ENCODE data around the gene MSS51.

Gene MSS51

GRCh38 chr10:73432646-73433537, 469 bp downstream of the MSS51 start:
- Histone ChIP-seq H3K4ac (ENCODE audit: low read depth, low read length) (no peak overlapping the region), H4K12ac (ENCODE audit: low read depth, low read length) (no peak overlapping the region), H3K9ac (ENCODE audit: low read length) (no peak overlapping the region), H3K18ac (ENCODE audit: low read length) (no peak overlapping the region), H3K79me2 (ENCODE audit: control insufficient read depth, insufficient read depth, low read length, poor library complexity) (no peaks in the 10 kb centered on the region), H3K23ac (ENCODE audit: low read length) (no peak overlapping the region), H3K79me1 (ENCODE audit: low read length) (no peaks in the 10 kb centered on the region), H4K8ac (ENCODE audit: low read depth, low read length) (no peak overlapping the region), H2BK12ac (ENCODE audit: low read length) (no peak overlapping the region), H3K27me3 (ENCODE audit: insufficient read depth, low read length) (no peaks in the 10 kb centered on the region), H3K27ac (ENCODE audit: low read depth, low read length) (no peak overlapping the region), H2AFZ (ENCODE audit: insufficient read depth, low read length, poor library complexity) (no peak overlapping the region), H3K36me3 (ENCODE audit: control insufficient read depth in 1 of 2, insufficient read depth in 2 of 2, low read length in 2 of 2) (peaks cover 4% of the 10 kb centered on the region in 2 experiments), H2BK120ac (ENCODE audit: insufficient read depth, low read length, poor library complexity) (no peak overlapping the region), H3K14ac (ENCODE audit: low read length) (no peak overlapping the region), H2BK5ac (ENCODE audit: low read depth, low read length, poor library complexity) (no peak overlapping the region), H2AK5ac (ENCODE audit: low read length) (no peak overlapping the region), H3K4me3 (ENCODE audit: low read depth, low read length) (no peak overlapping the region), H3K4me1 (ENCODE audit: control insufficient read depth in 1 of 2, insufficient read depth in 2 of 2, low read length in 2 of 2) (peaks cover 0 to 6% of the 10 kb centered on the region in 2 experiments), H3K4me2 (ENCODE audit: low read length) (no peak overlapping the region), H4K91ac (ENCODE audit: low read depth, low read length) (no peak overlapping the region), H3K9me3 (ENCODE audit: insufficient read depth, low read depth, low read length) (no peaks in the 10 kb centered on the region)
- no peak for DNase-seq
- no CpG with 5 or more reads among the region's 2 CpGs for WGBS (ENCODE audit: extremely low coverage, insufficient coverage, insufficient read length)

GRCh38 chr10:73426318-73426717, 7.0 kb downstream of the MSS51 start:
- H3K14ac ChIP-seq (ENCODE audit: low read length) = no peak overlapping the region

GRCh38 chr10:73424478-73424877, 8.9 kb downstream of the MSS51 start:
- Histone ChIP-seq H3K79me2 (ENCODE audit: control insufficient read depth, insufficient read depth, low read length, poor library complexity) (no peaks in the 10 kb centered on the region), H2BK12ac (ENCODE audit: low read length) (no peak overlapping the region), H2BK120ac (ENCODE audit: insufficient read depth, low read length, poor library complexity) (no peak overlapping the region), H3K4ac (ENCODE audit: low read depth, low read length) (no peak overlapping the region), H2BK5ac (ENCODE audit: low read depth, low read length, poor library complexity) (no peak overlapping the region), H2AFZ (ENCODE audit: insufficient read depth, low read length, poor library complexity) (no peak overlapping the region), H3K36me3 (ENCODE audit: control insufficient read depth in 1 of 2, insufficient read depth in 2 of 2, low read length in 2 of 2) (peaks cover 16 to 25% of the 10 kb centered on the region in 2 experiments), H3K9ac (ENCODE audit: low read length) (no peak overlapping the region), H4K12ac (ENCODE audit: low read depth, low read length) (no peak overlapping the region), H3K27ac (ENCODE audit: low read depth, low read length) (no peak overlapping the region), H4K91ac (ENCODE audit: low read depth, low read length) (no peak overlapping the region), H3K4me3 (ENCODE audit: low read depth, low read length) (no peak overlapping the region), H3K27me3 (ENCODE audit: insufficient read depth, low read length) (no peaks in the 10 kb centered on the region), H3K4me1 (ENCODE audit: control insufficient read depth in 1 of 2, insufficient read depth in 2 of 2, low read length in 2 of 2) (peaks cover 0 to 3% of the 10 kb centered on the region in 2 experiments), H3K18ac (ENCODE audit: low read length) (no peak overlapping the region), H4K8ac (ENCODE audit: low read depth, low read length) (no peak overlapping the region), H3K4me2 (ENCODE audit: low read length) (no peak overlapping the region), H3K9me3 (ENCODE audit: insufficient read depth, low read depth, low read length) (no peaks in the 10 kb centered on the region), H3K79me1 (ENCODE audit: low read length) (no peaks in the 10 kb centered on the region), H2AK5ac (ENCODE audit: low read length) (no peak overlapping the region), H3K14ac (ENCODE audit: low read length) (no peak overlapping the region), H3K23ac (ENCODE audit: low read length) (no peak overlapping the region)
- no CpG with 5 or more reads among the region's 3 CpGs for WGBS (ENCODE audit: extremely low coverage, insufficient coverage, insufficient read length)
- no peak for DNase-seq

More at GRCh38 chr10:73426318-73426717, 7.0 kb downstream of the MSS51 start:
- Histone ChIP-seq H3K79me2 (ENCODE audit: control insufficient read depth, insufficient read depth, low read length, poor library complexity) (no peaks in the 10 kb centered on the region), H3K4me1 (ENCODE audit: control insufficient read depth in 1 of 2, insufficient read depth in 2 of 2, low read length in 2 of 2) (peaks cover 0 to 3% of the 10 kb centered on the region in 2 experiments), H4K8ac (ENCODE audit: low read depth, low read length) (no peak overlapping the region), H2BK120ac (ENCODE audit: insufficient read depth, low read length, poor library complexity) (no peak overlapping the region), H3K4me3 (ENCODE audit: low read depth, low read length) (no peak overlapping the region), H2BK12ac (ENCODE audit: low read length) (no peak overlapping the region), H3K9ac (ENCODE audit: low read length) (no peak overlapping the region), H2AK5ac (ENCODE audit: low read length) (no peak overlapping the region), H3K79me1 (ENCODE audit: low read length) (no peaks in the 10 kb centered on the region), H4K12ac (ENCODE audit: low read depth, low read length) (no peak overlapping the region), H3K36me3 (ENCODE audit: control insufficient read depth in 1 of 2, insufficient read depth in 2 of 2, low read length in 2 of 2) (peaks cover 16 to 25% of the 10 kb centered on the region in 2 experiments), H3K27ac (ENCODE audit: low read depth, low read length) (no peak overlapping the region), H3K18ac (ENCODE audit: low read length) (no peak overlapping the region), H3K4me2 (ENCODE audit: low read length) (no peak overlapping the region), H3K27me3 (ENCODE audit: insufficient read depth, low read length) (no peaks in the 10 kb centered on the region), H3K9me3 (ENCODE audit: insufficient read depth, low read depth, low read length) (no peaks in the 10 kb centered on the region), H3K4ac (ENCODE audit: low read depth, low read length) (no peak overlapping the region), H3K23ac (ENCODE audit: low read length) (no peak overlapping the region), H2AFZ (ENCODE audit: insufficient read depth, low read length, poor library complexity) (no peak overlapping the region), H4K91ac (ENCODE audit: low read depth, low read length) (no peak overlapping the region), H2BK5ac (ENCODE audit: low read depth, low read length, poor library complexity) (no peak overlapping the region)
- no CpG with 5 or more reads among the region's 4 CpGs for WGBS (ENCODE audit: extremely low coverage, insufficient coverage, insufficient read length)
- DNase-seq = no peak

GRCh38 chr10:73423309-73423708, 10.1 kb downstream of the MSS51 start:
- Histone ChIP-seq H3K79me1 (ENCODE audit: low read length) (no peaks in the 10 kb centered on the region), H3K27ac (ENCODE audit: low read depth, low read length) (no peak overlapping the region), H3K4me1 (ENCODE audit: control insufficient read depth in 1 of 2, insufficient read depth in 2 of 2, low read length in 2 of 2) (peaks cover 0 to 3% of the 10 kb centered on the region in 2 experiments), H3K4me3 (ENCODE audit: low read depth, low read length) (no peak overlapping the region), H2BK120ac (ENCODE audit: insufficient read depth, low read length, poor library complexity) (no peak overlapping the region), H2BK12ac (ENCODE audit: low read length) (no peak overlapping the region), H3K14ac (ENCODE audit: low read length) (no peak overlapping the region), H3K9me3 (ENCODE audit: insufficient read depth, low read depth, low read length) (no peaks in the 10 kb centered on the region), H2AFZ (ENCODE audit: insufficient read depth, low read length, poor library complexity) (no peak overlapping the region), H3K36me3 (ENCODE audit: control insufficient read depth in 1 of 2, insufficient read depth in 2 of 2, low read length in 2 of 2) (peaks cover 16 to 25% of the 10 kb centered on the region in 2 experiments), H2BK5ac (ENCODE audit: low read depth, low read length, poor library complexity) (no peak overlapping the region), H3K4me2 (ENCODE audit: low read length) (no peak overlapping the region), H4K8ac (ENCODE audit: low read depth, low read length) (no peak overlapping the region), H3K4ac (ENCODE audit: low read depth, low read length) (no peak overlapping the region), H4K12ac (ENCODE audit: low read depth, low read length) (no peak overlapping the region), H2AK5ac (ENCODE audit: low read length) (no peak overlapping the region), H4K91ac (ENCODE audit: low read depth, low read length) (no peak overlapping the region), H3K79me2 (ENCODE audit: control insufficient read depth, insufficient read depth, low read length, poor library complexity) (no peaks in the 10 kb centered on the region), H3K27me3 (ENCODE audit: insufficient read depth, low read length) (no peaks in the 10 kb centered on the region), H3K9ac (ENCODE audit: low read length) (no peak overlapping the region), H3K18ac (ENCODE audit: low read length) (no peak overlapping the region), H3K23ac (ENCODE audit: low read length) (no peak overlapping the region)
- no peak for DNase-seq

Data from trophoblast cell (in vitro differentiated cells and primary cell).